ENCODE data around the gene HSD17B1.

Gene HSD17B1

GRCh38 chr17:42517516-42517915 is 35.2 kb upstream of the HSD17B1 start:
- H3K27me3 ChIP-seq (ENCODE audit: control insufficient read depth, insufficient read depth, low read length), result no peaks in the 10 kb centered on the region
- H3K36me3 ChIP-seq (ENCODE audit: control insufficient read depth, insufficient read depth, low read length), result peaks cover 26% of the 10 kb centered on the region
- no peaks in the 10 kb centered on the region for H3K9me3 ChIP-seq (ENCODE audit: control insufficient read depth, insufficient read depth, low read length)
- H3K9ac ChIP-seq (ENCODE audit: low read depth, low read length), result no peak overlapping the region
- no peak overlapping the region for H3K27ac ChIP-seq (ENCODE audit: low read depth, low read length)
- H3K4me1 ChIP-seq (ENCODE audit: control insufficient read depth, insufficient read depth, low read length), result peaks cover 26% of the 10 kb centered on the region
- no peak overlapping the region for H3K4me3 ChIP-seq (ENCODE audit: low read depth, low read length)

- Histone ChIP-seq H3K9me3 (ENCODE audit: control insufficient read depth, insufficient read depth, low read length) (no peaks in the 10 kb centered on the region), H3K27me3 (ENCODE audit: control insufficient read depth, insufficient read depth, low read length) (no peaks in the 10 kb centered on the region), H3K27ac (ENCODE audit: low read depth, low read length) (no peak overlapping the region), H3K4me1 (ENCODE audit: control insufficient read depth, insufficient read depth, low read length) (peaks cover 26% of the 10 kb centered on the region), H3K9ac (ENCODE audit: low read depth, low read length) (no peak overlapping the region), H3K36me3 (ENCODE audit: control insufficient read depth, insufficient read depth, low read length) (peaks cover 26% of the 10 kb centered on the region), H3K4me3 (ENCODE audit: low read depth, low read length) (no peak overlapping the region)
Observed at GRCh38 chr17:42518046-42518754, 34.5 kb upstream of the HSD17B1 start.

- H3K36me3 ChIP-seq (ENCODE audit: control insufficient read depth, insufficient read depth, low read length), result peaks cover 21% of the 10 kb centered on the region
- peaks cover 26% of the 10 kb centered on the region for H3K4me1 ChIP-seq (ENCODE audit: control insufficient read depth, insufficient read depth, low read length)
- H3K27ac ChIP-seq (ENCODE audit: low read depth, low read length), result peak overlapping the region; percentile 95
- H3K9me3 ChIP-seq (ENCODE audit: control insufficient read depth, insufficient read depth, low read length), result no peaks in the 10 kb centered on the region
- H3K4me3 ChIP-seq (ENCODE audit: low read depth, low read length), result 0 out of 2 replicates have a peak overlapping the region, but pooled peaks have one; percentile 27
- H3K27me3 ChIP-seq (ENCODE audit: control insufficient read depth, insufficient read depth, low read length), result no peaks in the 10 kb centered on the region
- no peak overlapping the region for H3K9ac ChIP-seq (ENCODE audit: low read depth, low read length)
Observed at GRCh38 chr17:42518755-42519545, 33.8 kb upstream of the HSD17B1 start.

GRCh38 chr17:42519546-42520491 is 32.9 kb upstream of the HSD17B1 start:
- peaks cover 13% of the 10 kb centered on the region for H3K36me3 ChIP-seq (ENCODE audit: control insufficient read depth, insufficient read depth, low read length)
- peak overlapping the region; percentile 95 for H3K27ac ChIP-seq (ENCODE audit: low read depth, low read length)
- H3K9me3 ChIP-seq (ENCODE audit: control insufficient read depth, insufficient read depth, low read length), result no peaks in the 10 kb centered on the region
- peak overlapping the region; percentile 22 for H3K9ac ChIP-seq (ENCODE audit: low read depth, low read length)
- H3K27me3 ChIP-seq (ENCODE audit: control insufficient read depth, insufficient read depth, low read length), result no peaks in the 10 kb centered on the region
- 0 out of 2 replicates have a peak overlapping the region, but pooled peaks have one; percentile 27 for H3K4me3 ChIP-seq (ENCODE audit: low read depth, low read length)
- H3K4me1 ChIP-seq (ENCODE audit: control insufficient read depth, insufficient read depth, low read length), result peaks cover 26% of the 10 kb centered on the region

DNA sequence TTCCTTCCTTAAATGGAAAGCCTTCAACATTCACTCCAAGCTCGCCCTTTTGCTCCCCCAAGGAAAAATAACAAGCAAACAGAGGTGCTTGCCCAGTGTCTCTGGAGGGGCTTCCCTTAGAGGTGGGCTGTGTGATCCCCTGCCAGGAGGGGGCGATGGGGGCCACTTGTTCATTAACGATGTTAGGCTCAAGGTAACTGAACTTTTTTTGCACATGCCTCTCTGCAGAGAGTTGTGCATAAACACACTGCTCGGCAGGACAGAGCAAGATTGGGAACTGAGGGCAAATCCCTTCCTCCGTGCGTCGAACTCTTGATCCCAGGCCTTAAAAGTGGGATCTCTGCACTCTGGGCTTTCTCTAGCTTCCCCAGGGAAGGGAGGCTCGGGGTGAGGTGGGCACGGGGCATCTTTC is 32.2 kb upstream of the HSD17B1 start:
- no peak overlapping the region for H3K4me3 ChIP-seq (ENCODE audit: low read depth, low read length)
- H3K9ac ChIP-seq (ENCODE audit: low read depth, low read length), result peak overlapping the region; percentile 9; the same call in 1 of the 2 replicates
- H3K9me3 ChIP-seq (ENCODE audit: control insufficient read depth, insufficient read depth, low read length), result no peaks in the 10 kb centered on the region
- H3K4me1 ChIP-seq (ENCODE audit: control insufficient read depth, insufficient read depth, low read length), result peaks cover 26% of the 10 kb centered on the region
- peaks cover 13% of the 10 kb centered on the region for H3K36me3 ChIP-seq (ENCODE audit: control insufficient read depth, insufficient read depth, low read length)
- H3K27ac ChIP-seq (ENCODE audit: low read depth, low read length), result peak overlapping the region; percentile 95
- no peaks in the 10 kb centered on the region for H3K27me3 ChIP-seq (ENCODE audit: control insufficient read depth, insufficient read depth, low read length)

- H3K4me1 ChIP-seq (ENCODE audit: control insufficient read depth, insufficient read depth, low read length), result peaks cover 26% of the 10 kb centered on the region
- H3K27me3 ChIP-seq (ENCODE audit: control insufficient read depth, insufficient read depth, low read length), result no peaks in the 10 kb centered on the region
- no peaks in the 10 kb centered on the region for H3K9me3 ChIP-seq (ENCODE audit: control insufficient read depth, insufficient read depth, low read length)
- H3K4me3 ChIP-seq (ENCODE audit: low read depth, low read length), result no peak overlapping the region
- no peak overlapping the region for H3K9ac ChIP-seq (ENCODE audit: low read depth, low read length)
- peak overlapping the region; percentile 95 for H3K27ac ChIP-seq (ENCODE audit: low read depth, low read length)
- H3K36me3 ChIP-seq (ENCODE audit: control insufficient read depth, insufficient read depth, low read length), result peaks cover 13% of the 10 kb centered on the region
Observed at GRCh38 chr17:42521036-42521435, 31.7 kb upstream of the HSD17B1 start.

GRCh38 chr17:42521666-42522262 is 31.0 kb upstream of the HSD17B1 start:
- H3K27ac ChIP-seq (ENCODE audit: low read depth, low read length), result no peak overlapping the region

DNA sequence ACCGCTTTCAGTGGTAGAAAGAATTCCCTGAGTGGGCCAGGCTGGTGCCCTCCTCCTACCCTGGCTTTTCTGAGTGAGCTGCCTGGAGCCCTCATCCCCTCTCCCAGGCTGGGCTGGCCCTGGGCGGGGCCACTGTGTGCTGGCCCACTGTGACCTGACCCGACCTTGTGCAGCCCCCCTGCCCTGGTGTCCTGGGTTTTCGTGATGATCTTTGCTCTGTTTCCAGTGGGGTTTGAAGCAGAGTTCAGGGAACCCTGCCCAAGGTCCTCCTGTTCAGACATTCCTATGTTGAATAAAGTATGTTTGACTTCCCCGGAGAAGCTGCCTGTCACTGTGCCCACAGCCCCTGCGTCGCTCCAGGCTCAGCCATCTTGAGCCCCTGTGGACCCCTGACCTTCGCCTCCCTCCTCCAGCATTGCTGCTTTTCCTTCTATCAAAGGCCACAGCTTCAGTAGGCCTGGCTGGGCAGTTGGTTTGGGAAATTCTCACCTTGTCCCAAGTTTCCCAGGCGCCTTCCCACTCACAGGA is 30.4 kb upstream of the HSD17B1 start:
- Histone ChIP-seq H3K36me3 (ENCODE audit: control insufficient read depth, insufficient read depth, low read length) (peaks cover 13% of the 10 kb centered on the region), H3K4me1 (ENCODE audit: control insufficient read depth, insufficient read depth, low read length) (peaks cover 26% of the 10 kb centered on the region), H3K27me3 (ENCODE audit: control insufficient read depth, insufficient read depth, low read length) (no peaks in the 10 kb centered on the region), H3K9ac (ENCODE audit: low read depth, low read length) (no peak overlapping the region), H3K9me3 (ENCODE audit: control insufficient read depth, insufficient read depth, low read length) (no peaks in the 10 kb centered on the region), H3K27ac (ENCODE audit: low read depth, low read length) (no peak overlapping the region), H3K4me3 (ENCODE audit: low read depth, low read length) (no peak overlapping the region)

More at GRCh38 chr17:42521666-42522262, 31.0 kb upstream of the HSD17B1 start:
- Histone ChIP-seq H3K4me3 (ENCODE audit: low read depth, low read length) (no peak overlapping the region), H3K4me1 (ENCODE audit: control insufficient read depth, insufficient read depth, low read length) (peaks cover 26% of the 10 kb centered on the region), H3K9me3 (ENCODE audit: control insufficient read depth, insufficient read depth, low read length) (no peaks in the 10 kb centered on the region), H3K27me3 (ENCODE audit: control insufficient read depth, insufficient read depth, low read length) (no peaks in the 10 kb centered on the region), H3K9ac (ENCODE audit: low read depth, low read length) (no peak overlapping the region), H3K36me3 (ENCODE audit: control insufficient read depth, insufficient read depth, low read length) (peaks cover 13% of the 10 kb centered on the region)

DNA sequence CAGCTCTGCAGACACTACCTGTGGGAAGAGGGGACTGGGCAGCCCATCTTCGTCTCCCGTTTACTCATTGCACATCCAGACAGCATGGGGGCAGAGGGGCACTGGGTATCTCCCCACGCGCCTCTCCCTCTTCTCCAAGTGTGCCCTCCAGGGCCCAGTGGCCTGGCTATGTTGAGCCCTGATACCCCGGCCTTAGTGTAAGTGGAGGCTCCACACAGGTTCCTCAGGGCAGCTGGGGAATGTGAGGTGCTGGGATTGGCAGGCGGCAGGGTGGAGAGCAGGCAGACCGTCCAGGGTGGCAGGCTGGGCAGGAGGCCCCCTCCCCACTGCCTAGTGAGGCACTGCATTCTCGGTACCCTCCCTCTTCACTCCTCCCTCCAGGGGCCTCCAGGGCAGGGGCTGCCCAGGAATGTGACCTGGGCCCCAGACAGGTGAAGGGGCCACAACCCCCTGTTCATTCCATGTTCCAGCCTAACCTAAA is 29.9 kb upstream of the HSD17B1 start:
- H3K4me1 ChIP-seq (ENCODE audit: control insufficient read depth, insufficient read depth, low read length), result peaks cover 26% of the 10 kb centered on the region

GRCh38 chr17:42525221-42525620 is 27.5 kb upstream of the HSD17B1 start:
- no peak overlapping the region for H3K9ac ChIP-seq (ENCODE audit: low read depth, low read length)
- H3K27me3 ChIP-seq (ENCODE audit: control insufficient read depth, insufficient read depth, low read length), result no peaks in the 10 kb centered on the region; the same call in 1 of the 2 replicates
- H3K27ac ChIP-seq (ENCODE audit: low read depth, low read length), result no peak overlapping the region
- no peak overlapping the region for H3K4me3 ChIP-seq (ENCODE audit: low read depth, low read length)
- H3K4me1 ChIP-seq (ENCODE audit: control insufficient read depth, insufficient read depth, low read length), result peaks cover 13% of the 10 kb centered on the region
- H3K9me3 ChIP-seq (ENCODE audit: control insufficient read depth, insufficient read depth, low read length), result no peaks in the 10 kb centered on the region
- peaks cover 9% of the 10 kb centered on the region for H3K36me3 ChIP-seq (ENCODE audit: control insufficient read depth, insufficient read depth, low read length)

More for the DNA sequence above, 29.9 kb upstream of the HSD17B1 start:
- Histone ChIP-seq H3K4me3 (ENCODE audit: low read depth, low read length) (no peak overlapping the region), H3K9ac (ENCODE audit: low read depth, low read length) (no peak overlapping the region), H3K36me3 (ENCODE audit: control insufficient read depth, insufficient read depth, low read length) (peaks cover 13% of the 10 kb centered on the region), H3K27me3 (ENCODE audit: control insufficient read depth, insufficient read depth, low read length) (no peaks in the 10 kb centered on the region), H3K27ac (ENCODE audit: low read depth, low read length) (no peak overlapping the region), H3K9me3 (ENCODE audit: control insufficient read depth, insufficient read depth, low read length) (no peaks in the 10 kb centered on the region)
